ENCODE measurements around the gene CBFB.

Gene CBFB

DNA sequence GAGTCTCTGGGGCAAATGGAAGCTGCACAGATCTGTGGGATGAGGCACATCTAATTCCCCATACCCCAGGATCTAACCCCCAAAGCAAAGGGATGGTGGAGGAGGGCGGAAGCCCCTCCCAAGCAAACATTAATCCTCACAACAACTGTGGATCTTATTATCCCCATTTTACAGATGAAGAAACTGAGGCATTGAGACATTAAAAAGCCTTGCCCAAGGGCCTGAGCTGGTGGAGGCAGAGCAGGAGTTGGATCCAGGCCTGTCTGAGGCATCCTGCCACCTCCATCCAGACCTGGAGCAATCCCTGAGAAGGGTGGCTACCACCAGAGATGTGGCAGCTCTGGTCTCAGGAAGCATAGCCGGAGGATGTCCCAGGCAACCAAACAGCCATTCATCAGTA lies 17.7 kb upstream of the CBFB start:
- TF ChIP-seq, protein P1, sequence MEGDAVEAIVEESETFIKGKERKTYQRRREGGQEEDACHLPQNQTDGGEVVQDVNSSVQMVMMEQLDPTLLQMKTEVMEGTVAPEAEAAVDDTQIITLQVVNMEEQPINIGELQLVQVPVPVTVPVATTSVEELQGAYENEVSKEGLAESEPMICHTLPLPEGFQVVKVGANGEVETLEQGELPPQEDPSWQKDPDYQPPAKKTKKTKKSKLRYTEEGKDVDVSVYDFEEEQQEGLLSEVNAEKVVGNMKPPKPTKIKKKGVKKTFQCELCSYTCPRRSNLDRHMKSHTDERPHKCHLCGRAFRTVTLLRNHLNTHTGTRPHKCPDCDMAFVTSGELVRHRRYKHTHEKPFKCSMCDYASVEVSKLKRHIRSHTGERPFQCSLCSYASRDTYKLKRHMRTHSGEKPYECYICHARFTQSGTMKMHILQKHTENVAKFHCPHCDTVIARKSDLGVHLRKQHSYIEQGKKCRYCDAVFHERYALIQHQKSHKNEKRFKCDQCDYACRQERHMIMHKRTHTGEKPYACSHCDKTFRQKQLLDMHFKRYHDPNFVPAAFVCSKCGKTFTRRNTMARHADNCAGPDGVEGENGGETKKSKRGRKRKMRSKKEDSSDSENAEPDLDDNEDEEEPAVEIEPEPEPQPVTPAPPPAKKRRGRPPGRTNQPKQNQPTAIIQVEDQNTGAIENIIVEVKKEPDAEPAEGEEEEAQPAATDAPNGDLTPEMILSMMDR (IDR thresholded peaks at IDR 0.05; ENCODE audit: low read depth, low read length, missing control alignments) = no peak
- no peak for DNase-seq (ENCODE audit: low read depth)
- in situ Hi-C loops (cut with HindIII; ENCODE audit: low sequenced_read_pairs) = no loop called here
- no peak overlapping the region for H3K4me3 ChIP-seq (ENCODE audit: low read depth, low read length)

DNA sequence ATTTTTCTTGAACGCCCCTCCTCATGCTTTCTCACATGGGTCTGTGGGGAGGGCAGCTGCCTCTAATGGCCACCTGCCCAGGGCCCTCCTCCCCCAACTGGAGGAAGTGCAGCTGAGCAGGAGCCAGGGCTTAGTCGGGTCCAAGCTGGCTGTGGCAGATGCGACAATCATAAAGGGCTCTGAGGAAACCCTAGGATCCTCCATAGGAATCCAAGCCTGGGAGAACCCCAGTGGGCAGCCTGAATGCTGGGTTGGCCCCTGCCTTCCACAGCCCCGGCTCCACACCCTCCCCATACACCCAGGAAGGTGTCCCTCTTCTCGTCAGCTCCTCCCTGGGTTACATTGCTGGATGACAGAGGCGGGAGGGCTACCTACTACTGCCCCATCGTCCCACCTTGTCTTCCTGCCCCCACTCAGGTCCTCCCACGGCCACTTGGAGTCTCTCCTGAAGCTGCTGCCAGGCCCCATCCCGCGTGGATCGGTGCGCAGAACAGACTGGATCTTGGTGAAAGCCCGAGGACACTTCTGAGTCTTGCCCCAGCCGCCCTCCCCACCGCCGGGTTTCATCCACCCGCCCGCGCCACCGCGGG lies 15.6 kb upstream of the CBFB start:
- peak overlapping the region; percentile 39 for H3K4me3 ChIP-seq (ENCODE audit: low read depth, low read length)
- no peak for DNase-seq (ENCODE audit: low read depth)
- in situ Hi-C loops (cut with HindIII; ENCODE audit: low sequenced_read_pairs) = no loop called here
- TF ChIP-seq, protein P1 (IDR thresholded peaks at IDR 0.05; ENCODE audit: low read depth, low read length, missing control alignments) = no peak

DNA sequence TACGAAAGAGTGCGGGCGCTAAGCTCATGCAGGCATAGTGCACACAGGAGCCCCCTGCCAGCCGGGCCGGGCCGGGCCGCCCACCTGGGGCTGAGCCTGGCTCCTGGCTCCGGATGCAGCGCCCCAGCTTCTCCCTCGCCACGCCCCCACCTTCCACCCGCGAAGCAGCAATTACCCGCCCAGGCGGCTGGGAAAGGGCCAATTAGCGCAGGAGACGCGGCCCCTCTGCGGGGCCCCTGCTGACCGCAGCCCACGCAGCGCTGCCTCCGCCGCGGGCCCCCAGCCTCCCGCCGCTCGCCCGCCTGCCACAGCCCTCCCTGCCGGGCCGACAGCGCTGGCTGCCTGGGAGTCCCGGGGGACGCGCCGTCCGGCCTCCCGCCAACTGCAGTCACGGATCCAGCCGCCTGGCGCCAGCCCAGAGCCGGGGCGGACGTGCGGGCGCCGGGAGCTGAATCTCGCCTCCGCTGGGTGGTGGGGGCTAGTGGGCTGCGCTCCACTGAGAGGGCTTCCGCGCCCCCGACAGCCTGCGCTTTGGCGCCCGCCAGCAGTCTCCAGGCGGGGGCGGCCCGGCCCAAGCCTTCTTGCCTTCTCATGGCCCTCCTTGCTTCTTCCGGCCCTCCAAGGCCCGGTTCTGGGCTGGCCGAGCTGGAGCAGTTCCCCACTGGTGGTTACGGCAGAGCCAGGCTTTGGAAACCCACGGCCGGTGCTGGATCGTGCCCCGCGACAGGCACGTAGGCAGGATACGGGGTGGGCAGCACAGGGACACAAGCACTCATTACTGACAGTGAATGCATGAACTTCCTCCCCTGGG lies 14.9 kb upstream of the CBFB start:
- in situ Hi-C loops (cut with HindIII; ENCODE audit: low sequenced_read_pairs) = no loop called here
- no peak for DNase-seq (ENCODE audit: low read depth)
- TF ChIP-seq, protein P1 (IDR thresholded peaks at IDR 0.05; ENCODE audit: low read depth, low read length, missing control alignments) = peak; percentile 6
- H3K4me3 ChIP-seq (ENCODE audit: low read depth, low read length) = peak overlapping the region; percentile 39

DNA sequence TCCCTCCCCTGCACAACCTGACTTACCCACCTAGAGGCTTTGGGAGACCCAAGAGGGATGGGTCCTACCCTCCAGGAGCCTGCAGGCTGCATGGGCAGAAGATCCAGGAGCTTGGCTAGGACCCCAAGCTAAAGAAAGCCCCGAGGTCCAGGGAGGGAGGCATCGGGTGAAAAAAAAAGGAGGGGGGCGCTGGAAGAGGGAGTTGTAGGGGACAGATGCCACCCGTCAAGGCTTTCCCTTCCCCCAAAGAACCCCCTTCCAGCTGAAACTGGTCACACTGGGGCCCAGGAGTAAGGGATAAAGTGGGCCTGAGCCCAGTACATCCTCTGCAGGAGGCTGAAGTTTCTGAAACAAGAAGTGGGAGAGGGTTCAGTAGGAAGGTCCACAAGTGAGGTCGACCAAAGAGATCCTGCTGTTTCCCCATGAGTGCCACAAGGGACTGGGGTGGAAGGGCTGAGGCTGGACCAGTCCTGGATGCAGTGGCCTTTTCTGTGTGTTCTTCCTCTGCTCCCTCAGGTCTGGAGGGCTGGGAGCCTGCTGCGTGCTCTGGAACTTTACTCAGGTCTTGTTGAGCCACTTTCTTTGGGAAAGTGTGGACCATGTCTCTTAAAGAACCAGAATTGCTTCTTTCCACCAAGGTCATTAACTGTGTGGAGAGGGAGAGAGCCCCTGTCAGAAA lies 14.2 kb upstream of the CBFB start:
- DNase-seq (ENCODE audit: low read depth) = no peak
- TF ChIP-seq, protein P1 (IDR thresholded peaks at IDR 0.05; ENCODE audit: low read depth, low read length, missing control alignments) = no peak
- H3K4me3 ChIP-seq (ENCODE audit: low read depth, low read length) = no peak overlapping the region

DNA sequence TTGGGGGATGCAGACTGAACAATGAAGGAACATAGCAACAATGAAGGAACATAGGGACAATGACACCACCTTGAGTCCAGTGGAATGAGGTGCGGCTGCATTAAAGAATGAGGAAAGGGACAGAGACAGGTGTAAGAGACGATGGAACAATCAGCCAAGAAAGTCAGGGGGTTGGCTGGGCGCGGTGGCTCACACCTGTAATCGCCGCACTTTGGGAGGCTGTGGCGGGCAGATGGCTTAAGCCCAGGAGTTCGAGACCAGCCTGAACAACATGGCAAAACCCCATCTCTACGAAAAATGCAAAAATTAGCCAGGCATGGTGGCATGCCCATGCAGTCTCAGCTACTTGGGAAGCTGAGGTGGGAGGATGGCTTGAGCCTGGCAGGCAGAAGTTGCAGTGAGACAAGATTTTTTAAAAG lies 13.6 kb upstream of the CBFB start:
- TF ChIP-seq, protein P1 (IDR thresholded peaks at IDR 0.05; ENCODE audit: low read depth, low read length, missing control alignments) = no peak
- H3K4me3 ChIP-seq (ENCODE audit: low read depth, low read length) = no peak overlapping the region
- in situ Hi-C loops (cut with HindIII; ENCODE audit: low sequenced_read_pairs) = no loop called here
- no peak for DNase-seq (ENCODE audit: low read depth)

More for the DNA sequence above, 14.2 kb upstream of the CBFB start:
- in situ Hi-C loops (cut with HindIII; ENCODE audit: low sequenced_read_pairs) = no loop called here

DNA sequence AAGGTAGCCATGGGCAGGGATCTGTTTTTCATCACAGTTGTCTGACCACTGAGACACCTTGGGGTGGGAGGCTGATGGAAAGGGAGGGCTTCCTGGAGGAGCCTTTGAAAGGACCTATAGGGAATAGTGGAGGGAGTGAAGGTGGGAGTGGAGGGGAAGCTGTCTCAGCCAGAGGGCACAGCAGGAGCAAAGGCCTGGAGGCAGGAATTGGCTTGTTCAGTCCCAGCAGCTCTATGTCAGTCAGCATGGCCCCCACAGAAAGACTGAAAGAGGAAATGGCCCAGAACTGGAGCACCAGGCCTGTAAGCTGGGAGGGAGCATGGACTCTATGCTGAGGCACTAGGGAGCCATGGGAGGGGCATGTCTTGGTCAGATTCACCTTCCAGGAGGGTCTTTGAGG lies 12.8 kb upstream of the CBFB start:
- TF ChIP-seq, protein P1 (IDR thresholded peaks at IDR 0.05; ENCODE audit: low read depth, low read length, missing control alignments) = no peak
- DNase-seq (ENCODE audit: low read depth) = no peak
- no peak overlapping the region for H3K4me3 ChIP-seq (ENCODE audit: low read depth, low read length)
- in situ Hi-C loops (cut with HindIII; ENCODE audit: low sequenced_read_pairs) = no loop called here
